GM10248 (cell line): ENCODE measurements around the gene STX7.

Source experiments
- CTCF ChIA-PET: fragments of 300-600 bp; sonication (Branson Sonifier 250); formaldehyde crosslinking; extraction: SDS; loops from one replicate; lab custom pipeline; 2021; ENCODE audit warnings: antibody characterized with exemption; lab: Yijun Ruan, JAX
- POLR2A ChIA-PET: fragments of 350-650 bp; sonication (Branson Sonifier 250); formaldehyde crosslinking; extraction: SDS; loops from one replicate; lab custom pipeline; 2020; ENCODE audit warnings: antibody characterized with exemption; lab: Yijun Ruan, JAX
- DNase-seq: peaks from one replicate; pipeline ENCODE4 v3.0.0; 2012; ENCODE audit errors: extremely low spot score
- TF ChIP-seq, protein P1 (sequence below): IDR thresholded peaks from 2 replicates; pipeline ENCODE4 v1.5.1; 2012; ENCODE audit warnings: mild to moderate bottlenecking, low read depth; ENCODE audit errors: extremely low read depth, missing control alignments, control extremely low read depth

The STX7 gene

DNA sequence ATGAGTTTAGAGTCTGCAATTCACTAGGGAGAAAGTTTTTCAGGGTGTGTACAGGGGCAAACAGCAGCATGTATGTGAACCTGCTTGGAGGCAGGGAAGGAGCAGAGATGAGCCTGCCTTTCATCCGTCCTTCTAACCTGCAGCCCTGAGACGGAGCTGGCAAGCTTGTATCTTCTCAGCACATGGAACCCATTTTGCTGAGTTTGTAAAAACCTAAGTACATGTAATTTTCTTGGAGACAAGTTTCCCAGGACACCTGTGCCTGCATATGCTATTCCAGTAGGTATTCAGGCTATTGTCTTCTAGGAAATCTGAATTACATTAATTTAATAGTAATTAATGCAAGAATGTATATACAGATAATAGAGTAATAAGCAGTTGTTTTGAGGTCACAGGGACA, 82.8 kb downstream of the STX7 start:
- POLR2A ChIA-PET: no interaction called here
- CTCF ChIA-PET: interaction anchor here (0.8 kb wide), 1 partner anchor 150 kb away, joined by 3 read pairs; no protein-coding TSS in a partner anchor
- TF ChIP-seq, protein P1, sequence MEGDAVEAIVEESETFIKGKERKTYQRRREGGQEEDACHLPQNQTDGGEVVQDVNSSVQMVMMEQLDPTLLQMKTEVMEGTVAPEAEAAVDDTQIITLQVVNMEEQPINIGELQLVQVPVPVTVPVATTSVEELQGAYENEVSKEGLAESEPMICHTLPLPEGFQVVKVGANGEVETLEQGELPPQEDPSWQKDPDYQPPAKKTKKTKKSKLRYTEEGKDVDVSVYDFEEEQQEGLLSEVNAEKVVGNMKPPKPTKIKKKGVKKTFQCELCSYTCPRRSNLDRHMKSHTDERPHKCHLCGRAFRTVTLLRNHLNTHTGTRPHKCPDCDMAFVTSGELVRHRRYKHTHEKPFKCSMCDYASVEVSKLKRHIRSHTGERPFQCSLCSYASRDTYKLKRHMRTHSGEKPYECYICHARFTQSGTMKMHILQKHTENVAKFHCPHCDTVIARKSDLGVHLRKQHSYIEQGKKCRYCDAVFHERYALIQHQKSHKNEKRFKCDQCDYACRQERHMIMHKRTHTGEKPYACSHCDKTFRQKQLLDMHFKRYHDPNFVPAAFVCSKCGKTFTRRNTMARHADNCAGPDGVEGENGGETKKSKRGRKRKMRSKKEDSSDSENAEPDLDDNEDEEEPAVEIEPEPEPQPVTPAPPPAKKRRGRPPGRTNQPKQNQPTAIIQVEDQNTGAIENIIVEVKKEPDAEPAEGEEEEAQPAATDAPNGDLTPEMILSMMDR: no peak

DNA sequence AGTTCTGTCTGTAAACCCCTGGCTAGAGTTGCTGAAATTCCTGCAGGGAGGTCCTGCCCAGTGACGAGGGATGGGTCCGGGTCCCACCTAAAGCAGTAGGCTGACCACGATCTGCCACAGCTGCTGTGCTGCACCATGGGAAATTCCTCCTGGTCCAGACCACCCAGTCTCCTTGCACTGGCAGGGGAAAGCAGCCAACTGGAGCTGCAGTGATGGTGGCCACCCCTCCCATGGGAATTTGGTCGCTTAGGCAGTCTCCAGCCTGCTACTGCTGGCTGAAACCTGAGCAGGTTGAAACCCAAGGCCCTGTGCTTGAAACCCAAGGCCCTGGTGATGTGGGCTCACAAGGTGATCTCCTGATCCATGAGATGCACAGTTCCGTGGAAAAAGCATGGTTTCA, 87.7 kb downstream of the STX7 start:
- ChIA-PET POLR2A (no interaction called here), CTCF (no interaction called here)
- DNase-seq: no peak
- TF ChIP-seq, protein P1: no peak

More for the DNA sequence above, 82.8 kb downstream of the STX7 start:
- DNase-seq: no peak

DNA sequence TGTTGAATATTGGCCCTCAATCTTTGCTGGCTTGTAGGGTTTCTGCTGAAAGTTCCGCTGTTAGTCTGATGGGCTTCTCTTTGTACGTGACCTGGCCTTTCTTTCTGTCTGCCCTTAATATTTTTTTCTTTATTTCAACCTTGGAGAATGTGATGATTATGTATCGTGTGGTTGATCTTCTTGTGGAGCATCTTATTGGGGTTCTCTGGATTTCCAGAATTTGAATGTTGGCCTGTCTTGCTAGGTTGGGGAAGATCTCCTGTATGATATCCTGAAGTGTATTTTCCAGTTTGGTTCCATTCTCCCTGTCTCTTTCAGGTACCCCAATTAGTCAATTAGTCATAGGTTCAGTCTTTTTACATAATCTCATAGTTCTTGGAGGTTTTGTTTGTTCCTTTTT, 89.1 kb downstream of the STX7 start:
- POLR2A ChIA-PET: no interaction called here
- CTCF ChIA-PET: interaction anchor here (1.5 kb wide), 1 partner anchor 144 kb away, joined by 3 read pairs; no protein-coding TSS in a partner anchor
- DNase-seq: no peak
- TF ChIP-seq, protein P1: no peak

DNA sequence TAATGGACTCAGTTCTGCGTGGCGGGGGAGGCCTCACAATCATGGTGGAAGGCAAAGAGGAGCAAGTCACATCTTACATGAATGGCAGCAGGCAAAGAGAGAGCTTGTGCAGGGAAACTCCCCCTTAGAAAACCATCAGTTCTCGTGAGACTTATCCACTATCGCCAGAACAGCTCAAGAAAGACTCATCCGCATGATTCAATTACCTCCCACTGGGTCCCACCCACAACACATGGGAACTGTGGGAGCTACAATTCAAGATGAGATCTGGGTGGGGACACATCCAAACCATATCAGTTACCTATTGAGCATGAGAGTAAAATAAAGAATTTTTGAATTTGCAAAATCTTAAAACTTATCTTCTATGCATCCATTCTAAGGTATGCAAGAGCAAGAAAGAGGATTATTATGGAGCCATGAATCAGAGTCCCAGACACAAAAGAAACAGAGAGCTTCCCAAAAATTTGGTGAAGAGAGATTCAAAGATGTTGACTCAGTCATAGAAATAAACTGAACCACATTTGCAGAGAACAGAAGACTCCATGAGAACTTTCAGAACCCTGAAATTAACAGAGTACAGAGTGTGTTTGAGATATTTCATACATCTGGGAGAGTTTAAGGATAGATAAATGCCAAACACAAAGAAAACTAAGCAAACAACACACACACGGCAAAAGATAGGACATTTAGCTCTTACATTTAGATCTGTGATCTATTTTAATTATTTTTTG, 94.5 kb downstream of the STX7 start:
- ChIA-PET POLR2A (no interaction called here), CTCF (no interaction called here)
- TF ChIP-seq, protein P1: no peak
- DNase-seq: no peak

DNA sequence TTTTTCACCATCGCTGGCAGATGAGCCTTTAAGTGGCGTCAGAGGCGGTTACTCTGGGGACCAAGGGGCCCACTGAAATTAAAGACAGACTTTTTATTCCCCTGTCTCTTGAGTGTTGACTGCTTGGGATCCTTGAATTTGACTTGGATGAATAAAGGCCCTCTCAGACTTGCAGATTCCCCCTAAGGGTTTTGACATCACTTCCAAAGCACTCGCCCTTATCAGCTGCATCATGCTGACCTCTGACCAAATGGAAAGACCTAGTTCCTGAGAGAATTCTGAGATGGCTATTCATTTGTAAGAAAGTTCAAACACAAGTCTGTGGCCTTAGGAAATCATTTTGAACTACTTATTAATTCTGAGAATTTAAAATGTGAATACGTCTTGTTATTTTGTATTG, 98.2 kb downstream of the STX7 start:
- TF ChIP-seq, protein P1: no peak
- POLR2A ChIA-PET: no interaction called here
- DNase-seq: no peak
- CTCF ChIA-PET: no interaction called here

DNA sequence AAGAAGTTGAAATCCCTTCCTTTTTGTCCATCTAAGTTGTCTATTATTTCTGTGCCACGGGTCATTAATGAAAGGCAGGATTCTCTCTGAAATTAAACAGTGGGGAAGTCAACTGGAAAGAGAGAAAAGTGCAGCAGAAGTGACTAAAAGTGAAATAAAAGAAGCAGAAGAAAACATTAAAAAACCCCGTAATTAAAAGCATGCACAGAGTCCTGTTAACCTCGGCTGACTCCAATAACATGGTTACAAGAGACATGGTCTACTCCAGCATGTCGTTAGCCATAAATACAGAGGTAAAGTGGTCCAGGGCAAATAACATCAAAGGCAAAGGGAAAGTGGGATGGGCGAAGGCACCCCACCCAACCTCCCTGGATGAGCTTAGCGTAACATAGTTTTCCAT, 98.6 kb downstream of the STX7 start:
- ChIA-PET CTCF (interaction anchor here (1.3 kb wide), 1 partner anchor 78 kb away, joined by 3 read pairs; no protein-coding TSS in a partner anchor), POLR2A (no interaction called here)
- DNase-seq: no peak
- TF ChIP-seq, protein P1: no peak

DNA sequence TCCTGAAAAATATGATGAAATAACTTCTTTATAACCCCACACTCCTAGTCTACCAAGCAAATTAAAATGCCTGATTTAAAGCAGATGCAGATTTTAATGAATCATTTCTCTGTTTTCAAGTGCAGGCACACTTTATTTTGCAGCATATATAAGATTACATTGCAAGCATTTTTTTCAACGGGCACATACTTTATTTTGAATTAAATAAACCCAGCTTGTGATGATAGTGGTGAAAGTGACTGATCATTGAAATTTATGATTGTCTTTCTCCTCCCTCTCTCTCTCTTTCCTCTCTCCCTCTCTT, 99.5 kb downstream of the STX7 start:
- TF ChIP-seq, protein P1: no peak
- POLR2A ChIA-PET: no interaction called here
- no peak for DNase-seq
- CTCF ChIA-PET: interaction anchor here (1.3 kb wide), 1 partner anchor 78 kb away, joined by 3 read pairs; no protein-coding TSS in a partner anchor
